ENCODE results near the gene GALNT4. TPM values are rescaled to one million over a fixed set of nuclear protein-coding genes. Genes with fewer than 3 reads are reported as not detected.

Gene GALNT4
- 1 to 10 TPM; 2.9 to 3.4 TPM for total RNA-seq

- peak; percentile 80 for DNase-seq
- H3K27ac Mint-ChIP-seq = peak within 1 kb of the TSS; percentile 93
- peak within 1 kb of the TSS; percentile 94 for H3K4me3 Mint-ChIP-seq
- no peaks in the 10 kb centered on the region for H3K9me3 Mint-ChIP-seq
- CTCF ChIA-PET = interaction anchor here (0.6 to 7.9 kb wide), 13 partner anchors 10 to 506 kb away, joined by 3 to 67 read pairs (median 5); no protein-coding TSS in a partner anchor
- H3K4me1 Mint-ChIP-seq (ENCODE audit: low read depth) = peaks cover 41% of the 10 kb centered on the region
- no peaks in the 10 kb centered on the region for H3K27me3 Mint-ChIP-seq (ENCODE audit: low read depth)
- H3K36me3 Mint-ChIP-seq (ENCODE audit: low read depth) = peaks cover 16% of the 10 kb centered on the region
- intact Hi-C loops (cut with micrococcal nuclease) = loop anchor here (1.0 kb wide), 3 partner anchors 29 to 484 kb away; no protein-coding TSS in a partner anchor
Observed at GRCh38 chr12:89524541-89525304, at the start of gene GALNT4. TSS of gene GALNT4 (minus strand) at chr12:89524796. CDS start at chr12:89524549, 247 bp downstream.

- intact Hi-C loops (cut with micrococcal nuclease) = no loop called here
- Mint-ChIP-seq H3K4me1 (ENCODE audit: low read depth) (no peaks in the 10 kb centered on the region), H3K27ac (no peak overlapping the region), H3K4me3 (no peak overlapping the region), H3K9me3 (no peaks in the 10 kb centered on the region), H3K27me3 (ENCODE audit: low read depth) (no peaks in the 10 kb centered on the region), H3K36me3 (ENCODE audit: low read depth) (no peaks in the 10 kb centered on the region)
- DNase-seq = no peak
- CTCF ChIA-PET = no interaction called here
Observed at GRCh38 chr12:89573051-89573810, 48.6 kb upstream of the GALNT4 start.

GRCh38 chr12:89571491-89572195, 47.0 kb upstream of the GALNT4 start:
- Mint-ChIP-seq H3K36me3 (ENCODE audit: low read depth) (no peaks in the 10 kb centered on the region), H3K4me3 (no peak overlapping the region), H3K4me1 (ENCODE audit: low read depth) (peaks cover 1% of the 10 kb centered on the region), H3K9me3 (no peaks in the 10 kb centered on the region), H3K27ac (no peak overlapping the region), H3K27me3 (ENCODE audit: low read depth) (no peaks in the 10 kb centered on the region)
- intact Hi-C loops (cut with micrococcal nuclease) = no loop called here
- CTCF ChIA-PET = no interaction called here
- DNase-seq = no peak

- CTCF ChIA-PET = no interaction called here
Observed at GRCh38 chr12:89568484-89568883, 43.9 kb upstream of the GALNT4 start.

GRCh38 chr12:89567691-89568239, 43.2 kb upstream of the GALNT4 start:
- CTCF ChIA-PET = no interaction called here
- DNase-seq = no peak
- no peaks in the 10 kb centered on the region for H3K9me3 Mint-ChIP-seq
- intact Hi-C loops (cut with micrococcal nuclease) = loop anchor here (10.0 kb wide), 1 partner anchor 947 kb away; no protein-coding TSS in a partner anchor
- no peak overlapping the region for H3K4me3 Mint-ChIP-seq
- no peaks in the 10 kb centered on the region for H3K36me3 Mint-ChIP-seq (ENCODE audit: low read depth)
- peaks cover 3% of the 10 kb centered on the region for H3K4me1 Mint-ChIP-seq (ENCODE audit: low read depth)
- no peak overlapping the region for H3K27ac Mint-ChIP-seq
- no peaks in the 10 kb centered on the region for H3K27me3 Mint-ChIP-seq (ENCODE audit: low read depth)

More at GRCh38 chr12:89568484-89568883, 43.9 kb upstream of the GALNT4 start:
- Mint-ChIP-seq H3K36me3 (ENCODE audit: low read depth) (no peaks in the 10 kb centered on the region), H3K4me1 (ENCODE audit: low read depth) (peaks cover 3% of the 10 kb centered on the region), H3K27me3 (ENCODE audit: low read depth) (no peaks in the 10 kb centered on the region), H3K27ac (no peak overlapping the region), H3K4me3 (no peak overlapping the region), H3K9me3 (no peaks in the 10 kb centered on the region)
- intact Hi-C loops (cut with micrococcal nuclease) = loop anchor here (10.0 kb wide), 1 partner anchor 946 kb away; no protein-coding TSS in a partner anchor
- DNase-seq = no peak

GRCh38 chr12:89566615-89567014, 42.0 kb upstream of the GALNT4 start:
- H3K27me3 Mint-ChIP-seq (ENCODE audit: low read depth) = no peaks in the 10 kb centered on the region

GRCh38 chr12:89565002-89565401, 40.4 kb upstream of the GALNT4 start:
- intact Hi-C loops (cut with micrococcal nuclease) = loop anchor here (10.0 kb wide), 1 partner anchor 950 kb away; no protein-coding TSS in a partner anchor
- no peaks in the 10 kb centered on the region for H3K27me3 Mint-ChIP-seq (ENCODE audit: low read depth)
- no peaks in the 10 kb centered on the region for H3K9me3 Mint-ChIP-seq
- no peak overlapping the region for H3K27ac Mint-ChIP-seq
- CTCF ChIA-PET = interaction anchor here (0.7 kb wide), 1 partner anchor 951 kb away, joined by 7 read pairs; no protein-coding TSS in a partner anchor
- no peaks in the 10 kb centered on the region for H3K36me3 Mint-ChIP-seq (ENCODE audit: low read depth)
- H3K4me3 Mint-ChIP-seq = no peak overlapping the region
- no peak for DNase-seq
- H3K4me1 Mint-ChIP-seq (ENCODE audit: low read depth) = peaks cover 3% of the 10 kb centered on the region

More at GRCh38 chr12:89566615-89567014, 42.0 kb upstream of the GALNT4 start:
- Mint-ChIP-seq H3K27ac (no peak overlapping the region), H3K36me3 (ENCODE audit: low read depth) (no peaks in the 10 kb centered on the region), H3K4me3 (no peak overlapping the region), H3K4me1 (ENCODE audit: low read depth) (peaks cover 3% of the 10 kb centered on the region), H3K9me3 (no peaks in the 10 kb centered on the region)
- DNase-seq = no peak
- intact Hi-C loops (cut with micrococcal nuclease) = loop anchor here (10.0 kb wide), 1 partner anchor 948 kb away; no protein-coding TSS in a partner anchor
- CTCF ChIA-PET = no interaction called here

- no peaks in the 10 kb centered on the region for H3K9me3 Mint-ChIP-seq
- H3K27ac Mint-ChIP-seq = no peak overlapping the region
- intact Hi-C loops (cut with micrococcal nuclease) = loop anchor here (10.0 kb wide), 1 partner anchor 955 kb away; no protein-coding TSS in a partner anchor
- peaks cover 2% of the 10 kb centered on the region for H3K27me3 Mint-ChIP-seq (ENCODE audit: low read depth)
- no peak for DNase-seq
- no peak overlapping the region for H3K4me3 Mint-ChIP-seq
- CTCF ChIA-PET = interaction anchor here (2.7 kb wide), 1 partner anchor 16 kb away, joined by 7 read pairs; no protein-coding TSS in a partner anchor
- H3K36me3 Mint-ChIP-seq (ENCODE audit: low read depth) = no peaks in the 10 kb centered on the region
- H3K4me1 Mint-ChIP-seq (ENCODE audit: low read depth) = no peaks in the 10 kb centered on the region
Observed at GRCh38 chr12:89559753-89560152, 35.2 kb upstream of the GALNT4 start.

GRCh38 chr12:89556976-89557375, 32.4 kb upstream of the GALNT4 start:
- CTCF ChIA-PET = no interaction called here
- Mint-ChIP-seq H3K27ac (no peak overlapping the region), H3K27me3 (ENCODE audit: low read depth) (peaks cover 2% of the 10 kb centered on the region)

GRCh38 chr12:89552376-89552775, 27.8 kb upstream of the GALNT4 start:
- no peak for DNase-seq
- H3K36me3 Mint-ChIP-seq (ENCODE audit: low read depth) = no peaks in the 10 kb centered on the region
- no peak overlapping the region for H3K4me3 Mint-ChIP-seq
- no peaks in the 10 kb centered on the region for H3K4me1 Mint-ChIP-seq (ENCODE audit: low read depth)
- CTCF ChIA-PET = interaction anchor here (0.6 kb wide), 1 partner anchor 262 kb away, joined by 3 read pairs; no protein-coding TSS in a partner anchor
- no peaks in the 10 kb centered on the region for H3K9me3 Mint-ChIP-seq
- intact Hi-C loops (cut with micrococcal nuclease) = no loop called here
- H3K27ac Mint-ChIP-seq = no peak overlapping the region
- no peaks in the 10 kb centered on the region for H3K27me3 Mint-ChIP-seq (ENCODE audit: low read depth)

More at GRCh38 chr12:89556976-89557375, 32.4 kb upstream of the GALNT4 start:
- no peaks in the 10 kb centered on the region for H3K36me3 Mint-ChIP-seq (ENCODE audit: low read depth)
- DNase-seq = no peak
- no peak overlapping the region for H3K4me3 Mint-ChIP-seq
- H3K9me3 Mint-ChIP-seq = no peaks in the 10 kb centered on the region
- intact Hi-C loops (cut with micrococcal nuclease) = no loop called here
- no peaks in the 10 kb centered on the region for H3K4me1 Mint-ChIP-seq (ENCODE audit: low read depth)

GRCh38 chr12:89551747-89552146, 27.2 kb upstream of the GALNT4 start:
- no peak for DNase-seq
- no peak overlapping the region for H3K27ac Mint-ChIP-seq
- CTCF ChIA-PET = interaction anchor here (0.6 kb wide), 1 partner anchor 262 kb away, joined by 3 read pairs; no protein-coding TSS in a partner anchor
- H3K36me3 Mint-ChIP-seq (ENCODE audit: low read depth) = no peaks in the 10 kb centered on the region
- H3K4me1 Mint-ChIP-seq (ENCODE audit: low read depth) = no peaks in the 10 kb centered on the region
- H3K27me3 Mint-ChIP-seq (ENCODE audit: low read depth) = no peaks in the 10 kb centered on the region
- H3K4me3 Mint-ChIP-seq = no peak overlapping the region
- H3K9me3 Mint-ChIP-seq = no peaks in the 10 kb centered on the region
- intact Hi-C loops (cut with micrococcal nuclease) = no loop called here

Data from activated naive CD4-positive, alpha-beta T cell treated with anti-CD3 and anti-CD28 coated beads for 36 hours (primary cell).